ENCODE results near the gene ZNF649. TPM values are rescaled to one million over a fixed set of nuclear protein-coding genes. Genes with fewer than 3 reads are reported as not detected.

The ZNF649 gene
- polyA plus RNA-seq (2013, experiment 1 of 2) = 33.2 TPM
- 35.7 TPM for polyA plus RNA-seq (2013, experiment 2 of 2)

GRCh38 chr19:51904331-51905165 lies at the start of gene ZNF649:
Gene ZNF649 (minus strand): TSS chr19:51905017. CDS start chr19:51900107, 4,910 bp downstream.
- peak within 1 kb of the TSS; percentile 96 for H3K27ac ChIP-seq (ENCODE audit: low read depth, low read length)
- H3K9ac ChIP-seq (ENCODE audit: low read depth, low read length) = peak within 1 kb of the TSS; percentile 86

GRCh38 chr19:51948975-51949374 lies 44.2 kb upstream of the ZNF649 start:
- Histone ChIP-seq H3K9ac (ENCODE audit: low read depth, low read length) (no peak overlapping the region), H3K27ac (ENCODE audit: low read depth, low read length) (no peak overlapping the region), H3K4me3 (ENCODE audit: low read length) (no peak overlapping the region), H3K9me3 (ENCODE audit: insufficient read depth, low read depth, low read length) (peaks cover 80% of the 10 kb centered on the region), H3K27me3 (ENCODE audit: insufficient read depth, low read length) (no peaks in the 10 kb centered on the region), H3K4me1 (ENCODE audit: insufficient read depth, low read length) (no peaks in the 10 kb centered on the region), H3K36me3 (ENCODE audit: insufficient read depth, low read length) (peaks cover 29% of the 10 kb centered on the region)
- WGBS = 96% methylated on average over 25 of the region's 25 CpGs

More at GRCh38 chr19:51904331-51905165, at the start of gene ZNF649:
- peaks cover 35% of the 10 kb centered on the region for H3K9me3 ChIP-seq (ENCODE audit: insufficient read depth, low read depth, low read length)
- H3K4me3 ChIP-seq (ENCODE audit: low read length) = peak within 1 kb of the TSS; percentile 63
- WGBS = under 1% methylated on average over 43 of the region's 43 CpGs
- no peaks in the 10 kb centered on the region for H3K27me3 ChIP-seq (ENCODE audit: insufficient read depth, low read length)
- peaks cover 37% of the 10 kb centered on the region for H3K4me1 ChIP-seq (ENCODE audit: insufficient read depth, low read length)
- peaks cover 37% of the 10 kb centered on the region for H3K36me3 ChIP-seq (ENCODE audit: insufficient read depth, low read length)

- peaks cover 53% of the 10 kb centered on the region for H3K36me3 ChIP-seq (ENCODE audit: insufficient read depth, low read length)
- H3K4me1 ChIP-seq (ENCODE audit: insufficient read depth, low read length) = no peaks in the 10 kb centered on the region
- 0 out of 2 replicates have a peak overlapping the region, but pooled peaks have one; percentile 28 for H3K4me3 ChIP-seq (ENCODE audit: low read length)
- H3K27ac ChIP-seq (ENCODE audit: low read depth, low read length) = no peak overlapping the region
- H3K9me3 ChIP-seq (ENCODE audit: insufficient read depth, low read depth, low read length) = peaks cover 95% of the 10 kb centered on the region
- no peaks in the 10 kb centered on the region for H3K27me3 ChIP-seq (ENCODE audit: insufficient read depth, low read length)
- 100% methylated on average over 1 of the region's 1 CpG for WGBS
- no peak overlapping the region for H3K9ac ChIP-seq (ENCODE audit: low read depth, low read length)
Observed at GRCh38 chr19:51946602-51947001, 41.8 kb upstream of the ZNF649 start.

GRCh38 chr19:51944798-51945552 lies 40.2 kb upstream of the ZNF649 start:
- Histone ChIP-seq H3K36me3 (ENCODE audit: insufficient read depth, low read length) (peaks cover 69% of the 10 kb centered on the region), H3K4me1 (ENCODE audit: insufficient read depth, low read length) (no peaks in the 10 kb centered on the region), H3K27me3 (ENCODE audit: insufficient read depth, low read length) (no peaks in the 10 kb centered on the region), H3K27ac (ENCODE audit: low read depth, low read length) (no peak overlapping the region), H3K9me3 (ENCODE audit: insufficient read depth, low read depth, low read length) (peaks cover 100% of the 10 kb centered on the region), H3K4me3 (ENCODE audit: low read length) (no peak overlapping the region), H3K9ac (ENCODE audit: low read depth, low read length) (no peak overlapping the region)
- 98% methylated on average over 6 of the region's 7 CpGs for WGBS

GRCh38 chr19:51938936-51939335 lies 34.1 kb upstream of the ZNF649 start:
- Histone ChIP-seq H3K4me1 (ENCODE audit: insufficient read depth, low read length) (no peaks in the 10 kb centered on the region), H3K4me3 (ENCODE audit: low read length) (no peak overlapping the region), H3K27ac (ENCODE audit: low read depth, low read length) (no peak overlapping the region), H3K27me3 (ENCODE audit: insufficient read depth, low read length) (no peaks in the 10 kb centered on the region), H3K9me3 (ENCODE audit: insufficient read depth, low read depth, low read length) (peaks cover 51% of the 10 kb centered on the region), H3K9ac (ENCODE audit: low read depth, low read length) (no peak overlapping the region), H3K36me3 (ENCODE audit: insufficient read depth, low read length) (peaks cover 100% of the 10 kb centered on the region)
- no CpG with 5 or more reads among the region's 2 CpGs for WGBS

GRCh38 chr19:51931921-51932320 lies 27.1 kb upstream of the ZNF649 start:
- WGBS = 94% methylated on average over 8 of the region's 8 CpGs

GRCh38 chr19:51927859-51928258 lies 23.0 kb upstream of the ZNF649 start:
- Histone ChIP-seq H3K4me3 (ENCODE audit: low read length) (peak overlapping the region; percentile 90), H3K27me3 (ENCODE audit: insufficient read depth, low read length) (no peaks in the 10 kb centered on the region), H3K36me3 (ENCODE audit: insufficient read depth, low read length) (peaks cover 43% of the 10 kb centered on the region), H3K4me1 (ENCODE audit: insufficient read depth, low read length) (no peaks in the 10 kb centered on the region; the same call in 1 of the 2 replicates), H3K9me3 (ENCODE audit: insufficient read depth, low read depth, low read length) (peaks cover 29% of the 10 kb centered on the region), H3K27ac (ENCODE audit: low read depth, low read length) (no peak overlapping the region), H3K9ac (ENCODE audit: low read depth, low read length) (peak overlapping the region; percentile 98)
- 42% methylated on average over 13 of the region's 13 CpGs for WGBS

More at GRCh38 chr19:51931921-51932320, 27.1 kb upstream of the ZNF649 start:
- no peak overlapping the region for H3K4me3 ChIP-seq (ENCODE audit: low read length)
- no peaks in the 10 kb centered on the region for H3K27me3 ChIP-seq (ENCODE audit: insufficient read depth, low read length)
- no peak overlapping the region for H3K9ac ChIP-seq (ENCODE audit: low read depth, low read length)
- no peak overlapping the region for H3K27ac ChIP-seq (ENCODE audit: low read depth, low read length)
- H3K9me3 ChIP-seq (ENCODE audit: insufficient read depth, low read depth, low read length) = peaks cover 2% of the 10 kb centered on the region; the same call in 1 of the 2 replicates
- peaks cover 84% of the 10 kb centered on the region for H3K36me3 ChIP-seq (ENCODE audit: insufficient read depth, low read length)
- H3K4me1 ChIP-seq (ENCODE audit: insufficient read depth, low read length) = no peaks in the 10 kb centered on the region; the same call in 1 of the 2 replicates

- H3K36me3 ChIP-seq (ENCODE audit: insufficient read depth, low read length) = peaks cover 35% of the 10 kb centered on the region
- no peaks in the 10 kb centered on the region; the same call in 1 of the 2 replicates for H3K4me1 ChIP-seq (ENCODE audit: insufficient read depth, low read length)
- under 1% methylated on average over 52 of the region's 52 CpGs for WGBS
- H3K27me3 ChIP-seq (ENCODE audit: insufficient read depth, low read length) = no peaks in the 10 kb centered on the region
- peaks cover 37% of the 10 kb centered on the region for H3K9me3 ChIP-seq (ENCODE audit: insufficient read depth, low read depth, low read length)
- peak within 1 kb of the TSS; percentile 97 for H3K27ac ChIP-seq (ENCODE audit: low read depth, low read length)
- peak within 1 kb of the TSS; percentile 98 for H3K9ac ChIP-seq (ENCODE audit: low read depth, low read length)
- peak within 1 kb of the TSS; percentile 90 for H3K4me3 ChIP-seq (ENCODE audit: low read length)
Observed at GRCh38 chr19:51926784-51927741, 22.2 kb upstream of the ZNF649 start, which contains the start of gene ZNF613. Gene ZNF613 (plus strand): TSS chr19:51927472. CDS start chr19:51936221, 8,749 bp downstream.

GRCh38 chr19:51926426-51926783 lies 21.6 kb upstream of the ZNF649 start:
- Histone ChIP-seq H3K27me3 (ENCODE audit: insufficient read depth, low read length) (no peaks in the 10 kb centered on the region), H3K9me3 (ENCODE audit: insufficient read depth, low read depth, low read length) (peaks cover 43% of the 10 kb centered on the region), H3K4me3 (ENCODE audit: low read length) (peak overlapping the region; percentile 90), H3K27ac (ENCODE audit: low read depth, low read length) (peak overlapping the region; percentile 97), H3K36me3 (ENCODE audit: insufficient read depth, low read length) (peaks cover 29% of the 10 kb centered on the region), H3K4me1 (ENCODE audit: insufficient read depth, low read length) (no peaks in the 10 kb centered on the region; the same call in 1 of the 2 replicates), H3K9ac (ENCODE audit: low read depth, low read length) (peak overlapping the region; percentile 98)
- 18% methylated on average over 11 of the region's 11 CpGs for WGBS

GRCh38 chr19:51921949-51922348 lies 17.1 kb upstream of the ZNF649 start:
- H3K27ac ChIP-seq (ENCODE audit: low read depth, low read length) = no peak overlapping the region
- no peaks in the 10 kb centered on the region for H3K4me1 ChIP-seq (ENCODE audit: insufficient read depth, low read length)
- H3K27me3 ChIP-seq (ENCODE audit: insufficient read depth, low read length) = no peaks in the 10 kb centered on the region
- H3K4me3 ChIP-seq (ENCODE audit: low read length) = no peak overlapping the region
- no peak overlapping the region for H3K9ac ChIP-seq (ENCODE audit: low read depth, low read length)
- H3K36me3 ChIP-seq (ENCODE audit: insufficient read depth, low read length) = no peaks in the 10 kb centered on the region
- H3K9me3 ChIP-seq (ENCODE audit: insufficient read depth, low read depth, low read length) = peaks cover 85% of the 10 kb centered on the region
- 91% methylated on average over 8 of the region's 8 CpGs for WGBS
